ENCODE measurements around the gene SYNE1. TPM values are rescaled to one million over a fixed set of nuclear protein-coding genes. Genes with fewer than 3 reads are reported as not detected.
A peak's percentile ranks its signal among the peaks of the same experiment; 100 is the strongest.

SYNE1 gene
- total and polyA plus RNA-seq, 2 of the 8 experiments (the other 6 are each of a cell fraction or from before 2014, with no cell fraction given): 2.8 to 5.5 TPM

DNA sequence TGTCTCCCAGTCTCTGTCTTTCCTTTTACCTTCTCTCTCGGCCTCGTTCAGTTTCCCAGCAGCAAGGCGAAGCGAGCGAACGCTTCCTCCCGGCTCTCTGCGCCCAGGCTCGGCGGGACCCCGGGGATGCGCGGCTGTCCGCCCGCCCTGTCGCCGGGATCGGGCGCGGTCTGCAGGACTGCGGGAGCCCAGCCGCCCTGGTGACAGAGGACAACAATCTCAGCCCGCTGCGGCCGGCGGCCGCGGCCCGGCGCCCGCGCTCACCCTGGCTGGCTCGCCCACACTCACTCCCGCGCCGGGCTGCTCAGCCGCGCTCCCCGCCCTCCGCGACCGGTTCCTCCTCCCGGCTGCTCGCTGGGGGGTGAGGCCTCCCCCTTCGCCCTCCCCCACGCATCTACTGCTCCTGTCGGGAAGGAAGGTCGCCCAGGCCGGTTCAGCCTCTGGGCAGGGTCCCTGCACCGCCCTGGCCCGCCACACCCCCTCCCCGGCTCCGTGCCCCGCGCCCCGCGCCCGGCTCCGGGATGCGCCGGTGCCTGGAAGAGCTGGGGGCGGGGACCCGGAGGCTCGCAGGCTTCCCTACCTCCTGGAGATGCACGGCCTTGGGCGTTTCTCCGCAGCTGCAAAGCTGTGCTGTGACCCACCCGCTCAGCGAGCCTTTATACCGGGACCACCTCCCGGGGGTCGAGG is 410 bp downstream of the SYNE1 start (continued):
- TF ChIP-seq CHD7 (IDR thresholded peaks at IDR 0.05; ENCODE audit: insufficient replicate concordance, low read length) (no peak), CEBPB (IDR thresholded peaks at IDR 0.05; ENCODE audit: low read depth, low read length) (no peak), SRF (IDR thresholded peaks at IDR 0.05; ENCODE audit: low read depth, low read length) (no peak), ASH2L (IDR thresholded peaks at IDR 0.05; ENCODE audit: low read length) (peak; percentile 75), KDM4A (IDR thresholded peaks at IDR 0.05; ENCODE audit: low read depth, low read length, severe bottlenecking) (peak; percentile 75), MAFK (IDR thresholded peaks at IDR 0.05; ENCODE audit: low read depth, low read length) (no peak), RBBP5 (IDR thresholded peaks at IDR 0.05; ENCODE audit: borderline replicate concordance, low read depth, low read length) (no peak; the same call in 1 of the 2 replicates), RNF2 (IDR thresholded peaks at IDR 0.05; ENCODE audit: borderline replicate concordance, low read depth, low read length, missing control alignments, poor library complexity, severe bottlenecking) (no peak), SP1 (IDR thresholded peaks at IDR 0.05; ENCODE audit: low read depth, low read length) (no peak)
- TF ChIP-seq, protein P1, sequence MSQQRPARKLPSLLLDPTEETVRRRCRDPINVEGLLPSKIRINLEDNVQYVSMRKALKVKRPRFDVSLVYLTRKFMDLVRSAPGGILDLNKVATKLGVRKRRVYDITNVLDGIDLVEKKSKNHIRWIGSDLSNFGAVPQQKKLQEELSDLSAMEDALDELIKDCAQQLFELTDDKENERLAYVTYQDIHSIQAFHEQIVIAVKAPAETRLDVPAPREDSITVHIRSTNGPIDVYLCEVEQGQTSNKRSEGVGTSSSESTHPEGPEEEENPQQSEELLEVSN (IDR thresholded peaks at IDR 0.05): no peak

Data from H1 (cell line).